ENCODE data around the gene DAD1. TPM values are rescaled to one million over a fixed set of nuclear protein-coding genes. Genes with fewer than 3 reads are reported as not detected.

Gene DAD1
- total RNA-seq (2022; extraction: Qiagen RNA extraction): 333 to 376 TPM (median 371 TPM) in 5 replicates

GRCh38 chr14:22589096-22589839 lies at the start of gene DAD1:
DAD1 (minus strand) TSS chr14:22589224; CDS start chr14:22589157, 67 bp downstream.

GRCh38 chr14:22598099-22598895 lies 9.3 kb upstream of the DAD1 start, which contains the start of gene ABHD4:
ABHD4 (plus strand) TSS chr14:22598300; CDS start chr14:22598307, 7 bp downstream.

Other genes starting within 250 kb of the DAD1 start
- gene ABHD4, start 9.1 kb upstream of the DAD1 start, total RNA-seq (2022; extraction: Qiagen RNA extraction): 45.4 to 51.4 TPM (median 47.1 TPM) in 5 replicates
- not detected in 5 replicates for gene OR6J1, start 55.1 kb upstream of the DAD1 start, total RNA-seq (2022; extraction: Qiagen RNA extraction)
- gene OXA1L, start 177.5 kb upstream of the DAD1 start, total RNA-seq (2022; extraction: Qiagen RNA extraction): 146 to 166 TPM (median 159 TPM) in 5 replicates
- gene SLC7A7, start 226.2 kb upstream of the DAD1 start, total RNA-seq (2022; extraction: Qiagen RNA extraction): 20.6 to 31.9 TPM (median 22.2 TPM) in 5 replicates
- 98.8 to 218 TPM (median 198 TPM) in 5 replicates for gene MRPL52, start 240.7 kb upstream of the DAD1 start, total RNA-seq (2022; extraction: Qiagen RNA extraction)
- 0.41 to 0.78 TPM (median 0.66 TPM) in 5 replicates for gene MMP14, start 247.4 kb upstream of the DAD1 start, total RNA-seq (2022; extraction: Qiagen RNA extraction)

Measured in A549 treated with Hydrocortisone at 1 μM for 4 hours (cell line).